Epithelial cell of prostate (primary cell): ENCODE data around the gene OXTR.

Source experiments
- DNase-seq: peaks from one replicate; pipeline ENCODE4 v3.0.0-alpha.2; 2011; ENCODE audit warnings: low read depth, low spot score
- H3K27ac ChIP-seq: fragments of 450-650 bp; 2 replicates; pipeline ENCODE4 v1.5.1; 2017; ENCODE audit warnings: mild to moderate bottlenecking

Gene OXTR

DNA sequence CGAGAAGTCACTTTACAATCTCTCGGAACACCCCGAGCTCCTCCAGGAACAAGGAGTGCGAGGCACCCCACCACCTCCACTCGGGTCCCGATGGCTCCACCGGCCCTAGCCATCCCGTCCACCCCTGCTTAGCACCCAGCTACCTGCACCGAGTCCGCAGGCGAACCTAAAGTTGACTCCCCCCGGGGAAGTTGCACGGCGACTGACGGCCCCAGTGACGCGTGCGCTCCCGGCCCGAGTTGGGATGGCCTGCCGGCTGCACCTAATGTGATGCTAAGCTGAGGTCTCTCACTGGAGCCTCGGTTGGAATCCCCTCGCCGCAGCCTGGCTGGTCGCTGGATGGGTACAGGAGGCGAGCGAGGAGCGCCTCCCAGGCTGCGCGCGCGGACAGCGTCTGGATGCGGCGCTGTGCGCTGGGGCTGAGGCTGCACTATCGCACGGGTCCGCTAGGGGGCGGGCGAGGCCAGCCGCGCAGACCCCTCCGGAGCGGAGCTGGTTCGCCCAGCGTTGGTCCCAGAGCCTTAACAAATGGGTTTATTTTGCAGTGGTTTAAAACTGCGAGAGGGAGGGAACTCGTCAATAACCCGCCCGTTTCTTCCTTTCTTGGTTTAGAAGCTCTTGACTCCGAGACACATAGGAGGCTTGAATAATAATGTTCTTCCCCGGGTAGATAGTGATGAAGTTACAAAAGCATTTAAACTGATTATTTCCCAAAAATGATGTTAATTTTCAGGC, at the start of gene OXTR:
Gene OXTR (minus strand): TSS at position 526 of the 735 bp plus-strand sequence. CDS start 1,426 bp downstream, outside the sequence.
- no peak within 1 kb of the TSS for H3K27ac ChIP-seq
- no peak for DNase-seq

DNA sequence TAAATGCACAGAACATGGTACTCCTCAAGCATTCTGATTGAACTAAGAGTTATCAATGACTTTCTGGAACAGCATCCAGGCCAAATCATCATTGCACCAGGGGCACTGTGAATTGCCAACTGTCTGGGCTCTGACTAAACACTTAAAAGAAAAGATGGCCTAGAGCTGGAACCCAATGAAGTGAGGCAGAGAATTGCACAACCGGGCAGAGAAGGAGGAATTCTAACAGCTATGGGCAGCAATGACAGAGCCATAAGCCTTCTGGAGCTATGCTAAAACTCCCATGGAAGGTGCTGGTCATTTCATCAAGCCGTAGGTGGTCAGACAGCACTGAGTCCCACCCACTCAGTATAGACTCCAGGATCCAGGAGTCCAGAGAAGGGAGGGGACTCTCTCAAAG, 48.1 kb upstream of the OXTR start:
- H3K27ac ChIP-seq: no peak overlapping the region
- DNase-seq: no peak

DNA sequence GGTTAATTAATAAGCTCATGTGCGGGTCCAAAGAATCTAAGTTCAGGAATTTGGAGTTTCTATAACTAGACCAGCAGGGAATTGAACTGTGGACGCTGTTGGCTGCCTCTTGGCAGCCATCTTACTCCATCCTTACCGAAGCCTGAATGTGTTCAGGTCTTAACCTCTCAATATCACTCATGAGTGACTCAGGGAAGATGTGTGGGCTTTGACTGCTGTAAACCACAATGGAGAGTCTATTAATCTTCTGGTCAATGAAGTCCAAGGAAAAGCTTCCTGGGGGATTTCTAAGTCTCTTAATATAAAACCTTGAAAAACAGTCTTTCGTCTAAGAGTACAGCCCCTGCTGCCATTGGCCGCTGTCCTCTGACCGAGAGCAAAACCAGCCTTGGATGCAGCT, 46.7 kb upstream of the OXTR start:
- no peak overlapping the region for H3K27ac ChIP-seq
- no peak for DNase-seq

DNA sequence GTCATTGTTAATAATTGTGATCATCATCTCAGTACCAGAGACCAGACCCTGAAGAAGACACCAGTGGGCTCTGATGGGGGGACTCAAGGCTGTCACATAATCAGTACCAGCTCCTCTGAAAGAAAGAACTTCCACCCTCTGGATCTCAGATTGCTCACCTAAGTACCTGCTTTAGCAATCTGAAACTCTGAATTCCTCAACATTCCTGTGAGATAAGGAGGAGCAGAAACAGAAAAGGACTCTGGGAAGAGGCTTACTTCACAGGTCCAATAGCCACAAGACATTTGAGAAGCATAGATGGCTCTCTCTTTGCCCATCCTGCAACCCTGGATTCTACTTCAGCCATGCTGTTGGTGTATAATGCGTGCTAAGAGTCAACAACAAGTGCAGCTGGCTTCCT, 44.0 kb upstream of the OXTR start:
- no peak overlapping the region for H3K27ac ChIP-seq
- DNase-seq: no peak

DNA sequence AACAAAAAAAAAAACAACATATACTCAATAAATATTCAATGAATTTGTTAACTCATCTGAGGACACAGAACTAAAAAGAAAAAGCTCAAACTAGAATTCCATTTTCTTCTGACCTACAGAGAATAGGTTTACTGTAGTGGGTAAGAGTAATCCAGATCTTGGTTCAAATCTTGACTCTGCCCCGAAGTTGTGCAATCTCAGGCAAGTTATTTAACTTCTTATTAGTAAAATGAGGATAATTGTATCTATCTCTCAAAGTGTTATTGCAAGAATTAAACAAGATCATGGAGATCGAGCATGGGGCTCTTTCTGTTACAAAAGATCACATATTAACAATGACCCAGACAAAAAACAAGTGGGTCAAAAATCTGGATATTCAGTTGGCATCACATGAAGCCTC, 41.1 kb upstream of the OXTR start:
- no peak for DNase-seq
- no peak overlapping the region for H3K27ac ChIP-seq

DNA sequence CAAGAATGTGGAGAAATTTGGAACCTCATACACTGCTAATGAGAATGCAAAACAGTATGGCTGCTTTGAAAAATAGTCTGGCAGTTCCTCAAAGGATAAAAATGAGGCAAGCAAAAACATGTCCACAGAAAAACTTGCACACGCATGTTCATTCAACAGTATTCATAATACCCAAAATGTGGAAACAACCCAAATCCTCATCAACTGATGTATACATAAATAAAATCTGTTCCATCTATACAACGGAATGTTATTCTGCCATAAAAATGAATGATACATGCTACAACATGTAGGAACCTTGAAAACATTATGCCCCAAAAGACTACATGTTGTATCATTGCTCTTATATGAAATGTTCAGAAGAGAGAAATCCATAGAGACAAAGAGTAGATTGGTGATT, 36.4 kb upstream of the OXTR start:
- DNase-seq: peak; percentile 20
- no peak overlapping the region for H3K27ac ChIP-seq

DNA sequence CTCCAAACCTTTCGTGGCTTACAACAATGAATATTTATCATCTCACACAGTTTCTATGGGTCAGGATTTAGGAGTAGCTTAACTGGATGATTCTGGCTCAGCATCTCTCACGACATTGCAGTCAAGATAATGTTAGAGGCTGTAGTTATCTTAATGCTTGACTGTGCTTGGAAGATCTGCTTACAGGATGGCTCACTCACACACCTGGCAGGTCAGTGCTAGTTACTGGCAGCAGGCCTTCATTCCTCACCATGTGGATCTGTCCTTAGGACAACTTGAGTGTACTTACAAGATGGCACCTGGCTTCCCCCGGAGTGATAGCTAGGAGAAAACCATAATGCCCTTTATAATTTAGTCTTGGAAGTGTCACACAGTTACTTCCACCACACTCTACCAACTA, 32.8 kb upstream of the OXTR start:
- no peak for DNase-seq

DNA sequence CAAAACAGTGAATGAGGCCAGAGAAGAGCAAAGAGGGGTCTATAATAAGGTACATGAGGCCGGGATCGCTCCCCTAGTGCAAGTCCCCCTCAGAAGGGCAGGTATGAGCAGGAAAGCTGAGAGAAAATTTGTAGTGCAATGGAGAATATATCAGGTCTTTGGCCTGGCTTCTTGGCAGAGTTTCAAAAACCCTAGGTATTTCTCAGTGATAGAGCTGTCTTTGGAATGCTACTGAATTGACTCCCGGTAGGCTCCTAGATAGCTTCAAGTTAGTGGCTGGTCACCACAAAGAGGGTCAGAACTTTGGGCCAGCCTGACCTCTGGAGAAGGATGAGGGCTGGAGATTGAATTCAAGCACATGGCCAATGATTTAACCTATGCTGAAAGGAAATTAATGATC, 30.6 kb upstream of the OXTR start:
- H3K27ac ChIP-seq: no peak overlapping the region
- no peak for DNase-seq

More for the DNA sequence above, 32.8 kb upstream of the OXTR start:
- no peak overlapping the region for H3K27ac ChIP-seq

DNA sequence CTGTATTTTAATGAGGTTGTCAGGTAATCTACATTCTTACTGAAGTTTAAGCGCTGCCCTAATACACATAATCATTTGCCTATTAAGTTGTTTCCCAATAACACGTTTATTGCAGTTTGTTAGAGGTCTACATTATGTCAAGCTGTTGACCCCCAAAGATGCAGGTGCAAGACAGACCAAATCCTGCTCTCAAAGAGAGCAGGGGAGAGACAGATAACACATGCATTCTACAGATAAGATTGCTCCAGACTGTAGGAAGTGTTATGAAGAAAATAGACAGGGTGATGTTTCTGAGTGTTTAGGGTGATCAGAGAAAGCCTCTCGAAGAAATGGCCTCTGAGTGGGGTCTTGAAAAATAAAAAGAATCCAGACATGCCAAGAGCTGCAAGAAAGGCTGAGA, 24.8 kb upstream of the OXTR start:
- no peak overlapping the region for H3K27ac ChIP-seq
- DNase-seq: no peak

DNA sequence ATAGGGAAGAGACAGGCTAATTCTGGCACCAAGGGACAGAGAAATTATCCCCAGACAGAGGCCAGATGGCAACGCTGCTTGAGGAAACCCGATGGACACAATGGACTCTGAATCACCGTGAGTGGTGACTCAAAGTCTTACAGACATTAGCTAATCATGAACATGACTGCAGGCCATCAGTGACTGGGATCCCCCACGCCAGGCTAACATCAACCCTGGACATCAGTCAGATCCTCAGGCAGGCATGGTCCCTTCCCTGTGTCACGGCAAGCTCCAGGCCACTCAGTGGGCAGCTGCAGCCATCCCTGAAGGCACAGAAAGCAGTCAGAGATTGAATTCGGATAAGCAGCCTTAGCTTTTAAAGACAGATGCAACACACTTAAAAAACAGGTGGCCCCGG, 23.8 kb upstream of the OXTR start:
- peak; percentile 24 for DNase-seq
- H3K27ac ChIP-seq: no peak overlapping the region

DNA sequence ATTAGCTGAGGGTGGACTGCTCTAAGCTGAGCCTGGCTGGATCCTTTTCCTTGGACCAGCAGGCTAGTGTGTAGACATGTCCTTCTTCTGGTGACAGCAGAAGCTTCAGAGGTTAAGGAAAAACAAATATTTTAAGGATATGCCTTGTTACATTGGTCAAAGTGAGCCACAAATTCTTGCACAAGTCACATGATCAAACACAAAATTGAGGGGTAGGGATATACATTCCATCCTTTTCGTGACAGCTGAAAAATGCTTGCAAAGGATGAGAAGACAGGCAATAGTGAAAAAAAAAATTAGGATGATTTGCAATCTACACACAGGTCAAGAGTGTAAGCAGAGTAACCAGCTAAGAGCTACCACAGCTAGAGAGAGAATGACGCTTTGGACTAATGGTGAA, 21.1 kb upstream of the OXTR start:
- DNase-seq: no peak
- H3K27ac ChIP-seq: no peak overlapping the region

DNA sequence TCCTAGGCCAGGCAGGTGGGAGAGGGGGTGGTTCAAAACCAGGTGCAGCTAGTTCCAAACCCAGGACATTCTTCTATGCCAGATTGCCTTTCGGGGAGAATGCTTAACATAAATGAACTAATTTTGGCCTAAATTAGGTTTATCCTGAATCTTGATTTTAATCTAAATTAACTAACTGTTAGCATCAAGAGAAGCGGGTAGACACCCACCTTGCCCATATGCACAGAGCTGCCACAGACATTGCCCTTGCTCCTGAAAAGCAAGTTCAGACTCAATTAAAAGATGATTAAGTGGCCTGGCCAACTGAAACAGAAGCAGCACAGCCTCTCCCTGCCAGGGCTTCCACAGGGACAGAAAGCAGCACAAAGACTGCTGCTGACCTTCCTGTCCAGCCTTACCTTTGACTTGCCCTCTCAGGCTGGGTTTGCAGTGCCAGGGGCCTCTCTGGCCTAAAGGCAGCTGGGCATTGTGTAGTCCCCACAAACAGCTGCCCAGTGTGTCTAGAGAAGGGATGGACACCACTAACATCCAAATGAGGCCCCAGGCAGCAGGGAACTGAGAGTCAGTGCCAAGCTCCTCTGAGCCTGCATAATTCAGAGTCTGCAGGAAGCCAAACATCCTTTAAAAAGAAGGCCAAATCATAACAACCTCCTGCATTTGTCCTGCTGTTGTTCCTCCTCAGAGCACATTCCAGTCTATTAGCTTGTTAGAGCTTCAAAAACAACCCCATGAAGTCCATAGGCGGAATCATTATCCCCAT, 15.4 kb upstream of the OXTR start:
- no peak overlapping the region for H3K27ac ChIP-seq
- DNase-seq: no peak

DNA sequence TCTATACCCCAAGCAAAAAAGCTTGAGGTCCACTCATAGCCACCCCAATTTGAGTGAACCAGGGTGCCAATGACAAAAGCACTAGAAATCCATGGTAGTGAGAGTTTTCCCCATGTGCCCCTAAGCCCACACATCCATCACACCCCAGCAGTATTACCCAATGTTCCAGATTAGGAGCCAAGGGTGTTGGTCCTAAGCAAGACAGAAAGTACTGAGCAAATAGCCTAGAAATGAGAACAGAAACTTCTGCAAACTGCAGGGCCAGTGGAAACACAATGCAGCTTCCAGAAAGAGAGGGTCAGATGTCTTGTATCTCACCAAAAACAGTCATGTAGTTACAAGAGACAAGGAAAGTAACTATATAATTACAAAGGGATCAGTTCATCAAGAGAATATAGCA, 10.9 kb upstream of the OXTR start:
- no peak for DNase-seq
- H3K27ac ChIP-seq: no peak overlapping the region

DNA sequence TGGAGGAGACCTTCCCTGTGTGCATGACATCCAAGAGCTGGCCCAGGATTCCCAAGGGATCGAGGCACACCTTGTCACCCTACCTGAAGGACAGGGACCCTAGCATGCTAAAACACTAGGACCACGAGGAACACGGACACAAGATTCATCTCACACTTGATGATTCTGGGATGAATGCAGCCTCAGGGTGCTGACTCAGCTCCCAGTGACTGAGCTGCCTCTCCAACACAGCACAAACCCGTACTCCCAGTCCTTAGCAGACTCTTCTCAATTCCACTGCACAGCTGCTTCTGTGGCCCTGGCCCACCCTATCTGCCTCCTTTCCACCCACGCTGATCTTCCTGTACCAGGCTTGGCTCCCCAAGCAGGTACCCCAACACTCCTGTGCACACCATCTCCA, 9.1 kb upstream of the OXTR start:
- no peak overlapping the region for H3K27ac ChIP-seq
- DNase-seq: no peak

DNA sequence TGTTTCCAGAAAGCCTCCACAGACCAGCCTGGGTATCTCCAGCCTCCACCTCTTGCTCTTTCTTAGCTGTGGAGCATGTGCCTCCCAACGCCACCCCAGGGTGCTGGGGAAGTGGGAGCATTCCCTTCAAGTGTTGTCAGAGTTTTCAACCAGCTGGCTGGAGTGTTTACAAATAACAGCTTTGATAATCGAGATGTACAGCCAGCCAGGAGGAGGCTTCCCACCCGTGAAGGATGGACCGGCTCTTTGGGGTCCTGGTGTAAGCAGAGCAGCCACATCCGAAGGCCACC, 8.5 kb upstream of the OXTR start:
- H3K27ac ChIP-seq: no peak overlapping the region
- DNase-seq: no peak

DNA sequence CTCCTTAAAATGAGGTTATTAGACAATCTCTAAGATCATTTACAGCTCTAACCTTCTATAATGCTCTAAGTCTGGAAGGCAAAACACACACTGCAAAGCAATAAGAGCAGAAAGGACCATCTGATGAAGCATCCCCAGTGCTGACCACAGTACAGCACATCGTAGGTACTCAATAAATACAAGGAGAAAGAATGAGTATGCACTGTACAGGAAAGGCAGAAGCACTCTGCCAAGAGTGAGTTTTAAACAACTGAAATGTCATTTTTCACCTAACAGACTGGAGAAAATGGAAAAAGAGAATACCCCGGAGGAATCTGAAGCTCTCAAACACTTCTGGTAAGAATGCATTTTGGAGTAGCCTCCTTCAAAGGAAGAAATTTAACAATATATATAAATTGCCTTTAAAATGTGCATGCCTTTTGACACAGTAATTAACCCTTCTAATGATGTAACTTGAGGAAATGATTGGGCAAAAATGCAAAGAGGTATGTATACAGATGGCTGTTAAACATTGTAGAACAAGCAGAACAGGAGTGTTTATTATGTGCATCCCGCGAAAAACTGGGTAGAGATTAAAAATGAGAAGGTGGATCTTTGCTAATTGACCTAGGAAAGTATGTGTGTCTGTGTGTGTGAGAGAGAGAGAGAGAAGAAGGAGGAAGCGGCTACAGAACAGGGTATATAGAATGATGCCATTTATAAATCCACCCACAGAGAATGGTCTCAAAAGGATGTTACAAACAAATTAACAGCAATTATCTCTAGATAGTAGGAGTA, 8.0 kb upstream of the OXTR start:
- DNase-seq: no peak
- H3K27ac ChIP-seq: no peak overlapping the region

DNA sequence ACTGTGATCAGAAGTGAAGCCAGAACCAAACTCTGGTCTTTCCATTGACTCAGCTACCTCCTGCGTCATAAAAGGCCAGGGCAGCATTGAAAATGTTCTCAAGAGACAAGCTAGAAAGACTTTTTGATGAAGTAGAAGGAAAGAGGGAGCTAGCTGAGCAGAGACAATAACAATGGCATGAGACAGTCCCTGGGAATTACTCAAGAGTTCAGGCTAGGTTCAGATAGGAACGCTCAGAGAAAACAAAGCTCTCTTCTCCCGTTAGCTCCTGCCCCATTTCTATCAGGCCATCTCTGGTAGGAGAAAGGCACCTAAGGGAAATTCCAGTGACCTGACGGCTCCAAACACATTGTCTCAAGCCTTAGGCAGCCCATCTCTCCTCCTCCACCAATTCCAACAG, 7.0 kb upstream of the OXTR start:
- no peak for DNase-seq
- H3K27ac ChIP-seq: no peak overlapping the region

DNA sequence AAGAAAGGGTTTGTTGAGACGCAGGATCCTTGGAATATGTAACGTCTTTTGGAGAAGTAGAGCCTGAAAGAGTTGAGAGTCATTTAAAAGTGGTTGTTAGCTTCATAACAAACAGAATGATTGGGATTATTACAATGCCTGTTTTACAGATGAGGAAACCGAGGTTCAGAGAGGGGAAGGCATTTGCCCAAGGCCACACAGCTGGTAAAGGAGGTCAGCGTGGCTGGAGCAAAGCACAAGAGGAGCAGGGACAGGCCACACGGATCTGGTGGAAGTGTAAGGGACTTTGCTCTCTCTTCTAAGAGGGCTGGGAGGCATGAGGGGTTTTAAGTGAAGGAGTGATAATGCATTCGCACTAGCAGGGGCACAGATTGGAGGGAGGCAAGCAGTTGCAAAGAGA, 6.2 kb upstream of the OXTR start:
- H3K27ac ChIP-seq: no peak overlapping the region
- DNase-seq: no peak

DNA sequence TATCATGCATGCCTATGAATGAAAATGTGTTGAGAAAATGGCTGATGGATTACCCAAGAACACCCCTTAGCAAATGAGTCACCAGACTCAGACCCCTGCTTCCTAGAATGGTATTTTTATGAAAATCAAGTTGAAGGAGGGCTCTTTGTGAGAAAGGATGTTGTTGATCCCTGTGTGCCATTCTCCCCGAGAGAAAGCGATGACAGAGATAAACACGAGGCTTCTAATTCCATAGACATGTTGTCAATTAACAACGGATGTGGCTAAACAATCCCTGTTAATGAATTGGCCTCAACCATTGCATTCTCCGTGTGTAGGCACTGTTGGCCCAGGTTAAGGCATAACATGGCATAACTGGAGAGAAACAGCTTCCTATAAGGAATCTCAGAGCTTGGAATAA, 5.8 kb upstream of the OXTR start:
- H3K27ac ChIP-seq: no peak overlapping the region
- no peak for DNase-seq

DNA sequence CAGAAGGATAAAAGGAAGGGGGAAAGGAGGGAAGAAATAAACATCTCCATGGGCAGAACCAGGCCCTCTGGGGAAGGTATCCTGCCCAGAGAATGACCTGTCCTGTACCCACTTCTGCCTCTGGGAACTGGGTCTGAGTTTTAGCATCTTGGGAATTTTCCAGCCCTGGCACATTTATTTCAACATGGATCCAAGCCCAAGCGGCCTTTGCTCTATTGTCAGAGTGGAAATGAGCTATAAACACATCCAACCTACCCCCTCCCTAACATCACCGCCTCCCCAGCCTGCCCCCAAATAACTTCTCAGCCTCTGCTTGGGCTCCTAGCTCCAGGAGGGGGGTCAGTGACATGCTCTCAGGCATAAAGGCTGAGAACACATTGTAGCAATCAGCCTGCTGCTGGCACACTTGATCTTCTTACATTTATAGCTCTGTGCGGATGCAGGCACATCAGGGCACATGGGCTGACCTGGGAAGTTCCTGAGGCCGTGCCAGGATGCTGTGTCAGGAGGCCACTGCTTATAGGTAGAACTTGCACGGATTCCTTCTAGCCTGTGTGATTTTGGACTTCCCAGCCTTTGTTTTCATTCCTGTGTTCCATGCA, 4.6 kb upstream of the OXTR start:
- no peak for DNase-seq

More for the DNA sequence above, 4.6 kb upstream of the OXTR start:
- H3K27ac ChIP-seq: no peak overlapping the region
